Measurements from ENCODE around the gene NAT16. TPM values are rescaled to one million over a fixed set of nuclear protein-coding genes. Genes with fewer than 3 reads are reported as not detected.

The NAT16 gene
- total RNA-seq (2022; extraction: Qiagen RNA extraction): 0.08 to 0.17 TPM (median 0.15 TPM) in 5 replicates

GRCh38 chr7:101180130-101180755 is at the start of gene NAT16:
NAT16 (minus strand) TSS chr7:101180293; CDS start chr7:101174807, 5,486 bp downstream.

GRCh38 chr7:101217388-101218235 is 37.5 kb upstream of the NAT16 start, which contains the start of the genes PLOD3 and ZNHIT1:
PLOD3 (minus strand) TSS chr7:101217581; CDS start chr7:101217274, 307 bp downstream.
ZNHIT1 (plus strand) TSS chr7:101218165; CDS start chr7:101218196, 31 bp downstream.

GRCh38 chr7:101200862-101201599 is 20.9 kb upstream of the NAT16 start, which contains the start of gene MOGAT3:
MOGAT3 (minus strand) TSS chr7:101201036; CDS start chr7:101200854, 182 bp downstream.

GRCh38 chr7:101165075-101165957 is 14.8 kb downstream of the NAT16 start, which contains the start of gene VGF:
VGF (minus strand) TSS chr7:101165569; CDS start chr7:101164843, 726 bp downstream.

GRCh38 chr7:101153969-101154692 is 26.0 kb downstream of the NAT16 start, which contains the start of gene AP1S1:
AP1S1 (plus strand) TSS chr7:101154476; CDS start chr7:101154515, 39 bp downstream.

GRCh38 chr7:101126651-101127459 is 53.2 kb downstream of the NAT16 start, which contains the start of gene SERPINE1:
SERPINE1 (plus strand) TSS chr7:101127104; CDS start chr7:101128394, 1,290 bp downstream.

Other genes starting within 250 kb of the NAT16 start
- 13.5 to 23.7 TPM (median 20.2 TPM) in 5 replicates for gene MUC3A, start 230.8 kb downstream of the NAT16 start, total RNA-seq (2022; extraction: Qiagen RNA extraction)
- 12.6 to 23.9 TPM (median 19.6 TPM) in 5 replicates for gene MUC12, start 210.7 kb downstream of the NAT16 start, total RNA-seq (2022; extraction: Qiagen RNA extraction)
- gene MUC17, start 160.2 kb downstream of the NAT16 start, total RNA-seq (2022; extraction: Qiagen RNA extraction): 0.01 to 0.02 TPM (median 0.02 TPM) in 5 replicates
- gene TRIM56, start 94.8 kb downstream of the NAT16 start, total RNA-seq (2022; extraction: Qiagen RNA extraction): 12.0 to 16.2 TPM (median 15.0 TPM) in 5 replicates
- gene SERPINE1, start 53.2 kb downstream of the NAT16 start, total RNA-seq (2022; extraction: Qiagen RNA extraction): 1,637 to 2,046 TPM (median 1,903 TPM) in 5 replicates
- 145 to 152 TPM (median 148 TPM) in 5 replicates for gene AP1S1, start 25.8 kb downstream of the NAT16 start, total RNA-seq (2022; extraction: Qiagen RNA extraction)
- 12.5 to 28.3 TPM (median 19.4 TPM) in 5 replicates for gene VGF, start 14.7 kb downstream of the NAT16 start, total RNA-seq (2022; extraction: Qiagen RNA extraction)
- not detected in 5 replicates for gene MOGAT3, start 20.7 kb upstream of the NAT16 start, total RNA-seq (2022; extraction: Qiagen RNA extraction)
- 77.9 to 84.6 TPM (median 80.8 TPM) in 5 replicates for gene PLOD3, start 37.3 kb upstream of the NAT16 start, total RNA-seq (2022; extraction: Qiagen RNA extraction)
- gene ZNHIT1, start 37.9 kb upstream of the NAT16 start, total RNA-seq (2022; extraction: Qiagen RNA extraction): 68.1 to 101 TPM (median 91.6 TPM) in 5 replicates
- 8.4 to 12.5 TPM (median 10.5 TPM) in 5 replicates for gene CLDN15, start 57.5 kb upstream of the NAT16 start, total RNA-seq (2022; extraction: Qiagen RNA extraction)
- 120 to 154 TPM (median 137 TPM) in 5 replicates for gene FIS1, start 64.8 kb upstream of the NAT16 start, total RNA-seq (2022; extraction: Qiagen RNA extraction)
- 49.9 to 54.4 TPM (median 52.5 TPM) in 5 replicates for gene IFT22, start 141.5 kb upstream of the NAT16 start, total RNA-seq (2022; extraction: Qiagen RNA extraction)
- 0.41 to 0.67 TPM (median 0.59 TPM) in 5 replicates for gene COL26A1, start 182.6 kb upstream of the NAT16 start, total RNA-seq (2022; extraction: Qiagen RNA extraction)